Effector memory CD8-positive, alpha-beta T cell (primary cell): Measurements from ENCODE around the gene HNRNPD.
"Not testable (repeated sequence)": the region's sequence is repeated elsewhere in the genome, so short reads cannot be mapped to it uniquely, and the experiment has no call there.

Experiments
- ATAC-seq: fragments of 150-1000 bp; cut with Tn5 transposase; replicated peaks from 2 replicates; pipeline ENCODE4 v1.10.0; 2021; ENCODE audit warnings: mild to moderate bottlenecking, moderate library complexity
- DNase-seq, 3 experiments: peaks; one replicate each; pipeline ENCODE4 v3.0.0; 2021
- H3K27ac Mint-ChIP-seq, 2 donors: one replicate each; pipeline ENCODE4 v1.8.0; 2022; ENCODE audit warnings: mild to moderate bottlenecking in 2 of 2, mixed read lengths in 2 of 2, moderate library complexity in 2 of 2
- H3K27me3 Mint-ChIP-seq, 2 donors: one replicate each; pipeline ENCODE4 v1.8.0; 2022; ENCODE audit warnings: mixed read lengths in 2 of 2
- H3K36me3 Mint-ChIP-seq: one replicate; pipeline ENCODE4 v1.8.0; 2022; ENCODE audit warnings: mild to moderate bottlenecking, moderate library complexity, mixed read lengths; ENCODE audit not compliant: insufficient read depth
- H3K4me1 Mint-ChIP-seq, 2 donors: one replicate each; pipeline ENCODE4 v1.8.0; 2022; ENCODE audit warnings: low read depth in 2 of 2, mixed read lengths in 2 of 2
- H3K4me3 Mint-ChIP-seq, 2 donors: one replicate each; pipeline ENCODE4 v1.8.0; 2022; ENCODE audit warnings: mild to moderate bottlenecking in 2 of 2, mixed read lengths in 2 of 2, moderate library complexity in 2 of 2
- H3K9me3 Mint-ChIP-seq, 2 donors: one replicate each; pipeline ENCODE4 v1.8.0; 2022; ENCODE audit warnings: mixed read lengths in 2 of 2
- total RNA-seq, 9 experiments: gene quantifications; one replicate each; lab custom pipeline; 2026; lab: John Stamatoyannopoulos, UW

HNRNPD gene, protein sequence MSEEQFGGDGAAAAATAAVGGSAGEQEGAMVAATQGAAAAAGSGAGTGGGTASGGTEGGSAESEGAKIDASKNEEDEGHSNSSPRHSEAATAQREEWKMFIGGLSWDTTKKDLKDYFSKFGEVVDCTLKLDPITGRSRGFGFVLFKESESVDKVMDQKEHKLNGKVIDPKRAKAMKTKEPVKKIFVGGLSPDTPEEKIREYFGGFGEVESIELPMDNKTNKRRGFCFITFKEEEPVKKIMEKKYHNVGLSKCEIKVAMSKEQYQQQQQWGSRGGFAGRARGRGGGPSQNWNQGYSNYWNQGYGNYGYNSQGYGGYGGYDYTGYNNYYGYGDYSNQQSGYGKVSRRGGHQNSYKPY
- total RNA-seq, result 74.4 to 192 (median 88.8) reads per million in 9 experiments

DNA sequence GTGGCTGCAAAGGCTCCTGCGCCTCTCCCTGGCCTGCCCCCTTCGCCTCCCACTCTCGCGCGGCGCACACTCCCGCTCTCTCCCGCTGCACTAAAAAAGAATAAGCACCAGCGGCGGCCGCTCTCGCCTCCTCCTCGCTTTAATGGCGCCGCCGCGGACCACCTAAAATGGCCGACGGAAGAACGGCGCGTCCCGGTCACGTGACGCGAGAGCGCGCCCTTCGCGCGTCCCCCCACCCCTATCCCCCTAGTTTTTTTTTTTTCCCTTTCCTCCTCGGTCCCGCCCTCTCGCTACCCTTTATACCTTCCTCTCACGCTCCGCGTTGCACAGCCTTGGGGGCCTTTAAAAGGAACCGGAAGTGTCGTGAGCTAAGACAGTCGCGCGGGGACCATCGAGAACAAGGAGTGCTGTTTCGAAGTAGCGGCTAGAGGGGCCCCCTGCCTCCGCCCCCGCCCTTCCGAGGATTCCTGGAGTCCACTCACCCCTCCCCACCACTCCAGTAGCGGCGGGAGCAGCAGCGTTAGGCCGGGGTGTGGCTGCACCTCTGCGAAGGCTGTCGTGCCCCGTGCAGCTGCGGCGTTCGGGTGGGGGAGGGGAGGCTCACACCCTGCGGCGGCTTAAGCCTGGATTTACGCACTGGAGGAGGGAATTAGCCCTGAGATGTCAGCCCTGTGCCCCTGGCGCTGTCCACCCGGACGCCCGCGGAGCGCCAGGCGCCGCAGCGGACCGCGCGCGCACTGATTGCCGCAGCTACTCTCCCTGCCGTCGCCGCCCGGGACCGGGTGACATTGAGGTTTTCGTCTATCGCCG lies at the start of gene HNRNPD:
TSS of gene HNRNPD (minus strand) at position 176 of the 810 bp plus-strand sequence. CDS start 313 bp downstream, outside the sequence.
- Mint-ChIP-seq H3K27me3 (no peaks in the 10 kb centered on the region), H3K4me1 (peaks cover 42 to 58% of the 10 kb centered on the region in 2 donors), H3K9me3 (no peaks in the 10 kb centered on the region), H3K4me3 (peak within 1 kb of the TSS; percentile 88 to 94), H3K27ac (peak within 1 kb of the TSS; percentile 97 to 99), H3K36me3 (peaks cover 52% of the 10 kb centered on the region)
- peak; percentile 85 for ATAC-seq
- peak; percentile 85 to 92 (median 87) for DNase-seq

DNA sequence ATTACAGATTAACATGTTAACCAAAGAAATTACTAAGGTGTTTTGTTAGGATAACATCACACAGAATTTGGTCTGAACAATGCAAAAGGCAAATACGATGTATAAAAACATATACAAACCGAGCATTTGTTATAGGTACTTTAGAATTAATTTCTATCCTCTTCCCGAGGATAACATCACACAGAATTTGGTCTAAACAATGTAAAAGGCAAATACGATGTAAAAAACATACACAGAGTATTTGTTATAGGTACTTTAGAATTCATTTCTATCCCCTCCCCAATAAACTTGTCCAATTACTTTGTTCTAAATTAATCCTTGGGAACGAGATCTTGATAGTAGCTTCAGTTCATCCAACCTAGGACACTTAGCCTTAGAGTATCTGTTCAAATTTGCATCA lies 48.8 kb upstream of the HNRNPD start:
- Mint-ChIP-seq H3K27me3 (peaks cover 5 to 10% of the 10 kb centered on the region in 2 donors), H3K36me3 (peaks cover 64% of the 10 kb centered on the region), H3K4me1 (peaks cover 18 to 32% of the 10 kb centered on the region in 2 donors), H3K27ac (no peak overlapping the region), H3K4me3 (no peak overlapping the region), H3K9me3 (no peaks in the 10 kb centered on the region)
- no peak for DNase-seq
- no peak for ATAC-seq

DNA sequence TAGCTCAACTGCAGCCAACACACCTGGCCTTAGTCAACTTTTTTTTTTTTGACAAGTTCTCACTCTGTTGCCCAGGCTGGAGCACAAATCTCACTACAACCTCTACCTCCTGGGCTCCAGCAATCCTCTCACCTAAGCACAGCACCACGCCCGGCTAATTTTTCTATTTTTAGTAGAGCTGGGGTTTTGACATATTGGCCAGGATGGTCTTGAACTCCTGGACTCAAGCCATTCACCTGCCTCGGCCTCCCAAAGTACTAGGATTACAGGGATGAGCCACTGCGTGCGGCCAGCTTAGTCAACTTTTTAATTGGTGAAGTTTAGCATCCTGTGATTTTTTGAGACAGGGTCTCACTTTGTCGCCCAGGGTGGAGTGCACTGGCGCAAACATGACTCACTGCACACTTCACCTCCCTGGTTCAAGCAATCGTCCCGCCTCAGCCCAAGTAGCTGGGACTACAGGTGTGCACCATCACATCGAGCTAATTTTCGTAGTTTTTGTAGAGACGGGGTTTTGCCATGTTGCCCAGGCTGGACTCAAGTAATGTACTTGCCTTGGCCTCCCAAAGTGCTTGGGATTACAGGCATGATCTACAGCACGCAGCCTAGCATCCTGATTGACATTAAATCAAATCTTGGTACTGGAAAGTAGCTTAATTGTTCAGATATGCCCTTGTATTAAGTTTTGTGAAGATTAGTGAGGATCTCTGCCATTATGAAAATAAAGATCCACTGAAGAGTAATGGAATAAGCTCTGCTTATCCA lies 48.2 kb upstream of the HNRNPD start:
- Mint-ChIP-seq H3K27me3 (peaks cover 5 to 10% of the 10 kb centered on the region in 2 donors), H3K4me1 (peaks cover 13 to 25% of the 10 kb centered on the region in 2 donors), H3K36me3 (peaks cover 58% of the 10 kb centered on the region), H3K27ac (peak overlapping the region in 1 of 2 donors; percentile 15), H3K4me3 (peak overlapping the region in 1 of 2 donors; percentile 29), H3K9me3 (no peaks in the 10 kb centered on the region)
- DNase-seq (no peak), ATAC-seq (no peak)

DNA sequence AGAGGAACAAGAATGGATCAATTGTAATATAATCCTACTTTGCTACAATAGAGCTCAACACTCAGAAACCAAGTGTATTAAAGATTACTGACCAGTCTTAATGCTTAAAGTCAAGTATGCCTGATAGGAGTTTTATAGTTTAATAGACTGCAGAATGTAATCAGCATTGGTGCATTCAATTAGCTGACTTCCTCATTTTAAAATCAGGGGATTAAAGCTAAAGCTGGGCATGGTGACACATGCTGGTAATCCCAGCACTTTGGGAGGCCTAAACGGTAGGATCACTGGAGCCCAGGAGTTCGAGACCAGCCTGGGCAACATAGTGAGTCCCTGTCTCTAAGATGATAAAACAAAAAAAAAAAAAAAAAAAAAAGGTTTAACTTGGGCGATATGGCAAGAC lies 45.7 kb upstream of the HNRNPD start:
- H3K4me1 Mint-ChIP-seq, result peaks cover 7 to 18% of the 10 kb centered on the region in 2 donors
- no peak overlapping the region for H3K27ac Mint-ChIP-seq

DNA sequence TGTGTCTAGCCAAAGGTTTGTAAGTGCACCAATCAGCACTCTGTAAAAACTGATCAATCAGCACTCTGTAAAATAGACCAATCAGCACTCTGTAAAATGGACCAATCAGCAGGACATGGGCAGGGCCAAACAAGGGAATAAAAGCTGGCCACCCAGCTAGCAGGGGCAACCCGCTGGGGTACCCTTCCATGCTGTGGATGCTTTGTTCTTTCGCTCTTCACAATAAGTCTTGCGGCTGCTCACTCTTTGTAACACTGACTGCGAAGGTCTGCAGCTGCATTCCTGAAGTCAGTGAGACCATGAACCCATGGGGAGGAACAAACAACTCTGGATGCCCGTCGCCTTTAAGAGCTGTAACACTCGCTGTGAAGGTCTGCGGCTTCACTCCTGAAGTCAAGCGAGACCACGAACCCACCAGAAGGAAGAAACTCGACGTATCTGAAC lies 42.2 kb upstream of the HNRNPD start:
- Mint-ChIP-seq H3K9me3 (no peaks in the 10 kb centered on the region), H3K36me3 (peaks cover 3% of the 10 kb centered on the region), H3K27ac (no peak overlapping the region), H3K4me3 (peak overlapping the region in 1 of 2 donors; percentile 15), H3K27me3 (peaks cover 10 to 38% of the 10 kb centered on the region in 2 donors), H3K4me1 (peaks cover 3 to 5% of the 10 kb centered on the region in 2 donors)
- ATAC-seq, result peak; percentile 39
- no peak for DNase-seq

More for the DNA sequence above, 45.7 kb upstream of the HNRNPD start:
- no peak overlapping the region for H3K4me3 Mint-ChIP-seq
- no peaks in the 10 kb centered on the region for H3K9me3 Mint-ChIP-seq
- ATAC-seq (no peak), DNase-seq (no peak)
- peaks cover 33% of the 10 kb centered on the region for H3K36me3 Mint-ChIP-seq
- peaks cover 10 to 35% of the 10 kb centered on the region in 2 donors for H3K27me3 Mint-ChIP-seq

DNA sequence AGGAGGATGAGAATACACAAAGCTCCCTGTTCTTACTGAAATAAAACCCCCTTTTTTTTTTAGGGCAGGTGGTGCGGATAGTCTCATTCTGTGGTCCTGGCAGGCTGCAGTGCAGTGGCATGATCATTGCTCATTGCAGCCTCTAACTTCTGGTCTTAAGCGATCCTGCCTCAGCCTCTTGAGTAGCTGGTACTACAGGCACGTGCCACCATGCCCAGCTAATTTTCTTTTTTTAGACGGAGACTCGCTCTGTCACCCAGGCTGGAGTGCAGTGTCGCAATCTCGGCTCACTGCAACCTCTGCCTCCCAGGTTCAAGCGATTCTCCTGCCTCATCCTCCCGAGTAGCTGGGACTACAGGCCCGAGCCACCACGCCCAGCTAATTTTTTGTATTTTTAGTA lies 41.3 kb upstream of the HNRNPD start:
- ATAC-seq, H3K4me1 Mint-ChIP-seq, H3K36me3 Mint-ChIP-seq, H3K4me3 Mint-ChIP-seq, DNase-seq, H3K27ac Mint-ChIP-seq, H3K9me3 Mint-ChIP-seq: not testable (repeated sequence)
- H3K27me3 Mint-ChIP-seq, result peaks cover 10 to 38% of the 10 kb centered on the region in 2 donors

DNA sequence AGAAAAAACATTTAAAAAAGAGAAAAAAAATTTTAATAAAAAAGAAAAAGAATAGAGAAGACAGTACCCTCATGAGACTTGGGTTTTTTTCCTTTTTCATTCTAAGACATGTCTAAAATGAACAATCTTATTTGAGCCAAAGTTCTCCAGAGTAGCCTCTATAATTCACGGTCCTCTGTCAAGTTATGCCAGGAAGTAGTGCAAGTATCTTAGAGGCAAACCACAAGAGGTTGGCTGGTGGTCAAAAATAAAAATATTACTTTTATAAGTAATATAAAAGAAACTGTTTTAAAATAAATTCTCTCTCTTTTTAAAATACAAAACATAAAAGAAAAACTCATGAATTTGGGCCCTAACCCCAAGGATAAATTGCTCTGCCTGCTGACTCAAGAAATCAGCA lies 29.9 kb upstream of the HNRNPD start:
- Mint-ChIP-seq H3K4me3 (no peak overlapping the region), H3K9me3 (no peaks in the 10 kb centered on the region), H3K27me3 (peaks cover 14 to 15% of the 10 kb centered on the region in 2 donors), H3K36me3 (no peaks in the 10 kb centered on the region), H3K4me1 (no peaks in the 10 kb centered on the region), H3K27ac (no peak overlapping the region)
- DNase-seq (no peak), ATAC-seq (no peak)

DNA sequence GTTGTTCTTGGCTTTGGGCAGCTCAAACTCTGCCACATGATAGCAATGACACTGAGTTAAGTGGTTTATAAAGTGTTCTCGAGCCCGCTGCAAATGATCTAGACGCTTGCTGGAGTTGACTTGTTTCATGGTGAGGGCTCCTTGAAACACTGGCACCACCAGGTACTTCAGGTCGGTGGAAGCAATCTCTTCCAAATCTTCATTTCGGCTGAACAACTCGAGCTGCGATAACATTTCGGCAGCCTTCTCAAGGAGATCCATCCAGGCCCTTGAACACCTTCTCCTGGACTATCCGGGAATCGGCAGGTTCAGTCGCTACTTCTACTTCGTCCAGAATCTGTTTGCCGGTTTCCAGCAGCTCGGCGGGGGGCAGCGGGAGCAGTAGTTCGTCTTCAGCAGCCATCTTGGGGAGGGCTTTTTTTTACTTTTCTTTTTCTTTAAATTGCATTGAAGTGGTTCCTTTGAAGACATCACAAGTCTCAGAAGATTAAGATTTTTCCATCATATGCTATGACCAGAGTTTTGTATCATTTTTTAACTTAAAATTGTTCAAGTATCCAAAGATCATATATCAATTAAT lies 28.5 kb upstream of the HNRNPD start:
- ATAC-seq, result no peak
- DNase-seq, result no peak
- H3K4me1 Mint-ChIP-seq, result no peaks in the 10 kb centered on the region
- H3K4me3 Mint-ChIP-seq, result no peak overlapping the region
- no peak overlapping the region for H3K27ac Mint-ChIP-seq
- H3K9me3 Mint-ChIP-seq, result no peaks in the 10 kb centered on the region
- H3K36me3 Mint-ChIP-seq, result no peaks in the 10 kb centered on the region
- H3K27me3 Mint-ChIP-seq, result peaks cover 14 to 19% of the 10 kb centered on the region in 2 donors

DNA sequence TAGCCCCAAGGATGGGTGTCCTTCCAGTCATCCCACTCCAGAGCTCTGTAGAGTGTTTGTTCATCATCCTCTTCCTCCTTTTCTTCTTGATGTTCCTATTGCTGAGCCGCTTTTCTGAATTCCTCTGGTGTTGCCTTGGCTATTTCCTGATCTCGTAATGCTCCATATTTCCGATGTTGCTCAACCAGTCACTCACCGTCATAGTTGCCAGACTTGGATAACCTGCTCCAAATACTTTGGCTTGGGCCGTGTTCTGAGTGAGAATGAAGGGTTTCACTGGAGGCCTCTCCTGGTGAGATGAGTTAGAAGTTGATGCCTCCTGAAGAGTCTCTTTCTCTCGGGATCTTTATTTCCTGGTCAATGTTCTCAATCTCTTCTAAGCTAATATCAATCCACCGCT lies 27.8 kb upstream of the HNRNPD start:
- ATAC-seq (no peak), DNase-seq (no peak)
- Mint-ChIP-seq H3K27ac (no peak overlapping the region), H3K4me1 (no peaks in the 10 kb centered on the region), H3K9me3 (no peaks in the 10 kb centered on the region), H3K4me3 (no peak overlapping the region), H3K36me3 (no peaks in the 10 kb centered on the region), H3K27me3 (peaks cover 14 to 19% of the 10 kb centered on the region in 2 donors)

DNA sequence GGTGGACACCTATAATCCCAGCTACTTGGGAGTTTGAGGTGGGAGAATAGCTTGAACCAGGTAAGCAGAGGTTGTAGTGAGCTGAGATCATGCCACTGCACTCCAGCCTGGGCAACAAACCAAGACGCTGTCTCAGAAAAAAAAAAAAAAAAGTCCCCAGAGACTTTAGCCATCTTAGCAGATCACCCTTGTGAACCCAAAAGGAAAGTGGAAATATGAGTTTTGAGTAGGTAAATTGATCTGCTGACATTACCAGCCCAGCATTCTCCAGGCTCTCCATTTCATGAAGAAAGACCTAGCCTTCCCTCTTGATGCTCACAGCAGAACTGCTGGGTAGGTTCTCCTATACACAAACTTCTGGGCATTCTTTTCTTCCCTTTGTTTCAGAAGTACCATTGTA lies 24.5 kb upstream of the HNRNPD start:
- no peaks in the 10 kb centered on the region for H3K4me1 Mint-ChIP-seq
- ATAC-seq, result no peak
- H3K27me3 Mint-ChIP-seq, result peaks cover 14 to 31% of the 10 kb centered on the region in 2 donors
- no peaks in the 10 kb centered on the region for H3K36me3 Mint-ChIP-seq
- H3K4me3 Mint-ChIP-seq, result no peak overlapping the region
- H3K9me3 Mint-ChIP-seq, result no peaks in the 10 kb centered on the region
- no peak overlapping the region for H3K27ac Mint-ChIP-seq
- DNase-seq, result no peak

DNA sequence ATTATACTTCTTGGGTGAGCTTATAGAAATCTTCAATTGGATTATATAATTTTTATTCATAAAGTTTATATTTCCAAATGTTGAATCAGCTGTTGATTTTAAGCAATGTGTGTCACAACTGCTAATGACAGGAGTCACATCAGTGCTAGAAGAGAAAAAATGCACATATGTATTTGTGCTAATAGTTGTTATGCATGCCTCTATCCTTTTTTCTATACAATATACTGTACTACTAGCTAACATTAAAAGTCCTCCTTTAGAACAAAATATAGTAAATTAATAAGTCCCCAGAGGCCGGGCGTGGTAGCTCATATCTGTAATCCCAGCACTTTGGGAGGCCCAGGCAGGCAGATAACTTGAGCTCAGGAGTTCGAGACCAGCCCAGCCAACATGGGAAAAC lies 23.7 kb upstream of the HNRNPD start:
- Mint-ChIP-seq H3K36me3 (no peaks in the 10 kb centered on the region), H3K4me1 (no peaks in the 10 kb centered on the region), H3K27ac (no peak overlapping the region), H3K4me3 (no peak overlapping the region), H3K9me3 (no peaks in the 10 kb centered on the region), H3K27me3 (peaks cover 14 to 31% of the 10 kb centered on the region in 2 donors)
- ATAC-seq, result no peak
- no peak for DNase-seq

DNA sequence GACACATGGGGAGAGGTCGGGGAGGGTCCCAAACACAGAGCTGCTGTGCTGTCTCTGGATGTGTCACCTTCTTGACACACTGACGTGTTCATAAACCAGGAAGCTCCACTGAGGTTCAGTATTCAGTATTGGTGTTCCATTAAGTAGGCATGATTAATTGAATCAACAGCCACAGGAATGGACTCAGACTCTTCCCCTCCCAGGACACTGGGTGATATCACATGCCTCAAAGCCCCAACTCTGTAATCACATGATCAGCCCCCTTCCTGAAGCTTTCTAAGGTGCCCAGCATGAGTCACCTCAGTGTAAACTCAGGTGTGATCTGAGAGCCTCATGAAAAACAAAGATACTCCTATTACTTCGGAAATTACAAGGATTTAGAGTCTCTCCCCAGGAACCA lies 21.1 kb upstream of the HNRNPD start:
- H3K4me3 Mint-ChIP-seq, result no peak overlapping the region
- no peaks in the 10 kb centered on the region for H3K9me3 Mint-ChIP-seq
- no peaks in the 10 kb centered on the region for H3K36me3 Mint-ChIP-seq
- no peaks in the 10 kb centered on the region for H3K4me1 Mint-ChIP-seq
- peaks cover 0 to 18% of the 10 kb centered on the region in 2 donors for H3K27me3 Mint-ChIP-seq
- no peak overlapping the region for H3K27ac Mint-ChIP-seq
- ATAC-seq, result no peak
- no peak for DNase-seq

DNA sequence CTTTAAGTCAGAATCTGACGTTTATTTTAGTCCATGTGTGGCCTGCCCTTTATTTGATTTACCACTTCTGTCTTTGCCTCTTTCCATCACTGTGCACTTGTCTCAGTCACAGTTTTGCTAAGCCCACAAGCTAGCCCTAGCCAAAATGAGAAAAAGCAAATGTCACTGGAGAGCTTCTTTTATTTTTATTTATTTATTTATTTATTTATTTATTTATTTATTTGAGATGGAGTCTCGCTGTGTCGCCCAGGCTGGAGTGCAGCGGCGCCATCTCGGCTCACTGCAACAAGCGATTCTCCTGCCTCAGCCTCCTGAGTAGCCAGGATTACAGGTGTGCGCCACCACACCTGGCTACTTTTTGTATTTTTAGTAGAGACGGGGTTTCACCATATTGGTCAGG lies 16.3 kb upstream of the HNRNPD start:
- ATAC-seq, result not testable (repeated sequence)

More for the DNA sequence above, 16.3 kb upstream of the HNRNPD start:
- not testable (repeated sequence) for DNase-seq, H3K27ac Mint-ChIP-seq, H3K4me3 Mint-ChIP-seq, H3K4me1 Mint-ChIP-seq, H3K36me3 Mint-ChIP-seq, H3K9me3 Mint-ChIP-seq
- peaks cover 8 to 14% of the 10 kb centered on the region in 2 donors for H3K27me3 Mint-ChIP-seq
